PC-9 (cell line): ENCODE measurements around the gene VANGL2.

Experiments
- EZH2 ChIP-seq: fragments of 200-600 bp; sonication (generic); IDR thresholded peaks from 2 replicates; pipeline ENCODE4 v1.8.0; 2017; ENCODE audit warnings: antibody characterized with exemption, low read depth
- TF ChIP-seq, protein P1 (sequence below): fragments of 200-600 bp; sonication (generic); conservative IDR thresholded peaks from 2 replicates; pipeline ENCODE4 v1.6.1; 2017; ENCODE audit warnings: mixed run types, antibody characterized with exemption, mild to moderate bottlenecking, moderate library complexity

DNA sequence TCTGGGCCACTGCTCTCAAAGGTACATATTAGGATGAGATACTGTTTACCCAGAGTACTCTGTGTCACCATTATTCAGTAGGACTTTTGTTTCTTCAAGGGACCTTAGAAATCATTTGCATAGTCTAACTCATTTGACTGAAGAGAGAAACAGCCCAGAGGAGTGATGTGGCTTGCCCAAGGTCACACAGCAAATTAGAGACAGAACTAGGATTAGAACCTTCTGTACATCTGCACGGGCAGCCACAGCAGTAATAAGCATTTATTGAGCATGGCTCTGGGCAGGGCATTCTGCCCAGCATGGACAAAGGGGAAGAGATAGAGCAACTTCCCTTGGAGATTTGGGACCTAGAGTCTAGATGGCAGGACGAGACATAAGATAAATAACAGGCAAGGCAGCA is 39.2 kb upstream of the VANGL2 start:
- TF ChIP-seq, protein P1, sequence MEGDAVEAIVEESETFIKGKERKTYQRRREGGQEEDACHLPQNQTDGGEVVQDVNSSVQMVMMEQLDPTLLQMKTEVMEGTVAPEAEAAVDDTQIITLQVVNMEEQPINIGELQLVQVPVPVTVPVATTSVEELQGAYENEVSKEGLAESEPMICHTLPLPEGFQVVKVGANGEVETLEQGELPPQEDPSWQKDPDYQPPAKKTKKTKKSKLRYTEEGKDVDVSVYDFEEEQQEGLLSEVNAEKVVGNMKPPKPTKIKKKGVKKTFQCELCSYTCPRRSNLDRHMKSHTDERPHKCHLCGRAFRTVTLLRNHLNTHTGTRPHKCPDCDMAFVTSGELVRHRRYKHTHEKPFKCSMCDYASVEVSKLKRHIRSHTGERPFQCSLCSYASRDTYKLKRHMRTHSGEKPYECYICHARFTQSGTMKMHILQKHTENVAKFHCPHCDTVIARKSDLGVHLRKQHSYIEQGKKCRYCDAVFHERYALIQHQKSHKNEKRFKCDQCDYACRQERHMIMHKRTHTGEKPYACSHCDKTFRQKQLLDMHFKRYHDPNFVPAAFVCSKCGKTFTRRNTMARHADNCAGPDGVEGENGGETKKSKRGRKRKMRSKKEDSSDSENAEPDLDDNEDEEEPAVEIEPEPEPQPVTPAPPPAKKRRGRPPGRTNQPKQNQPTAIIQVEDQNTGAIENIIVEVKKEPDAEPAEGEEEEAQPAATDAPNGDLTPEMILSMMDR, result no peak
- no peak for TF ChIP-seq EZH2
